Hepatocyte (in vitro differentiated cells): Measurements from ENCODE around the gene ENOPH1.

Source experiments
- EZH2 ChIP-seq: fragments of 200-600 bp; sonication (generic); IDR thresholded peaks from 2 replicates; pipeline ENCODE4 v1.6.1; 2016; ENCODE audit warnings: antibody characterized with exemption, mild to moderate bottlenecking, borderline replicate concordance
- TF ChIP-seq, protein P1 (sequence below): fragments of 200-600 bp; sonication (generic); IDR thresholded peaks from 2 replicates; pipeline ENCODE4 v1.5.1; 2016; ENCODE audit warnings: antibody characterized with exemption, mild to moderate bottlenecking; ENCODE audit not compliant: poor library complexity

- TF ChIP-seq, protein P1, sequence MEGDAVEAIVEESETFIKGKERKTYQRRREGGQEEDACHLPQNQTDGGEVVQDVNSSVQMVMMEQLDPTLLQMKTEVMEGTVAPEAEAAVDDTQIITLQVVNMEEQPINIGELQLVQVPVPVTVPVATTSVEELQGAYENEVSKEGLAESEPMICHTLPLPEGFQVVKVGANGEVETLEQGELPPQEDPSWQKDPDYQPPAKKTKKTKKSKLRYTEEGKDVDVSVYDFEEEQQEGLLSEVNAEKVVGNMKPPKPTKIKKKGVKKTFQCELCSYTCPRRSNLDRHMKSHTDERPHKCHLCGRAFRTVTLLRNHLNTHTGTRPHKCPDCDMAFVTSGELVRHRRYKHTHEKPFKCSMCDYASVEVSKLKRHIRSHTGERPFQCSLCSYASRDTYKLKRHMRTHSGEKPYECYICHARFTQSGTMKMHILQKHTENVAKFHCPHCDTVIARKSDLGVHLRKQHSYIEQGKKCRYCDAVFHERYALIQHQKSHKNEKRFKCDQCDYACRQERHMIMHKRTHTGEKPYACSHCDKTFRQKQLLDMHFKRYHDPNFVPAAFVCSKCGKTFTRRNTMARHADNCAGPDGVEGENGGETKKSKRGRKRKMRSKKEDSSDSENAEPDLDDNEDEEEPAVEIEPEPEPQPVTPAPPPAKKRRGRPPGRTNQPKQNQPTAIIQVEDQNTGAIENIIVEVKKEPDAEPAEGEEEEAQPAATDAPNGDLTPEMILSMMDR, result no peak
- TF ChIP-seq EZH2, result no peak
Measured at GRCh38 chr4:82431831-82432230, 1.4 kb downstream of the ENOPH1 start.
